Measurements from ENCODE around the gene PIK3R6.

PIK3R6 gene

GRCh38 chr17:8793649-8794048, 73.8 kb downstream of the PIK3R6 start:
- DNase-seq (ENCODE audit: low read depth in 2 of 2), result no peak

- no peak for DNase-seq (ENCODE audit: low read depth in 2 of 2)
These were observed 74.8 kb downstream of the PIK3R6 start for GRCh38 chr17:8792646-8793045.

GRCh38 chr17:8791910-8792270, 75.6 kb downstream of the PIK3R6 start:
- no peak for DNase-seq (ENCODE audit: low read depth in 2 of 2)

- DNase-seq (ENCODE audit: low read depth in 2 of 2), result no peak
These were observed 76.1 kb downstream of the PIK3R6 start for GRCh38 chr17:8791248-8791909.

- DNase-seq (ENCODE audit: low read depth in 2 of 2), result no peak
These were observed 77.7 kb downstream of the PIK3R6 start for GRCh38 chr17:8789743-8790142.

GRCh38 chr17:8788998-8789397, 78.5 kb downstream of the PIK3R6 start:
- DNase-seq (ENCODE audit: low read depth in 2 of 2), result no peak

- DNase-seq (ENCODE audit: low read depth in 2 of 2), result peak; percentile 19 to 26
These were observed 81.7 kb downstream of the PIK3R6 start for GRCh38 chr17:8785547-8786413.

GRCh38 chr17:8782176-8782575, 85.3 kb downstream of the PIK3R6 start:
- DNase-seq (ENCODE audit: low read depth in 2 of 2), result no peak

GRCh38 chr17:8781776-8782175, 85.7 kb downstream of the PIK3R6 start:
- no peak for DNase-seq (ENCODE audit: low read depth in 2 of 2)

GRCh38 chr17:8776881-8777280, 90.6 kb downstream of the PIK3R6 start:
- no peak for DNase-seq (ENCODE audit: low read depth in 2 of 2)

- DNase-seq (ENCODE audit: low read depth in 2 of 2), result no peak
These were observed 91.2 kb downstream of the PIK3R6 start for GRCh38 chr17:8776248-8776647.

GRCh38 chr17:8766731-8767130, 100.7 kb downstream of the PIK3R6 start:
- no peak for DNase-seq (ENCODE audit: low read depth in 2 of 2)

- no peak for DNase-seq (ENCODE audit: low read depth in 2 of 2)
These were observed 105.5 kb downstream of the PIK3R6 start for GRCh38 chr17:8762012-8762411.

- no peak for DNase-seq (ENCODE audit: low read depth in 2 of 2)
These were observed 109.3 kb downstream of the PIK3R6 start, which contains the start of gene SPDYE4 for GRCh38 chr17:8758137-8758596. Gene SPDYE4 (minus strand): TSS chr17:8758546. CDS start chr17:8758382, 164 bp downstream.

- no peak for DNase-seq (ENCODE audit: low read depth in 2 of 2)
These were observed 110.3 kb downstream of the PIK3R6 start for GRCh38 chr17:8757189-8757588.

GRCh38 chr17:8755590-8756255, 111.8 kb downstream of the PIK3R6 start:
- no peak for DNase-seq (ENCODE audit: low read depth in 2 of 2)

- no peak for DNase-seq (ENCODE audit: low read depth in 2 of 2)
These were observed 112.6 kb downstream of the PIK3R6 start for GRCh38 chr17:8754890-8755289.

- DNase-seq (ENCODE audit: low read depth in 2 of 2), result no peak
These were observed 113.5 kb downstream of the PIK3R6 start for GRCh38 chr17:8753976-8754440.

GRCh38 chr17:8753136-8753975, 114.1 kb downstream of the PIK3R6 start:
- DNase-seq (ENCODE audit: low read depth in 2 of 2), result no peak

Measured in activated CD8-positive, alpha-beta memory T cell treated with anti-CD3 and anti-CD28 coated beads for 4 hours (primary cell).